HepG2 (cell line): ENCODE results near the gene CCDC61.

Source experiments
- POLR2A ChIP-seq, 2 experiments: IDR thresholded peaks; 2 replicates each; pipeline ENCODE4 v1.6.1; 2011; ENCODE audit warnings: low read depth in 2 of 2, low read length in 2 of 2, mild to moderate bottlenecking in 1 of 2, moderate library complexity in 1 of 2; ENCODE audit not compliant: insufficient read depth in 1 of 2
- RFX5 ChIP-seq: IDR thresholded peaks from 2 replicates; pipeline ENCODE4 v1.6.1; 2011; ENCODE audit warnings: low read depth, low read length, improper control_type of control experiment
- TF ChIP-seq, protein P1 (sequence below): sonication (generic); formaldehyde crosslinking; IDR thresholded peaks from 2 replicates; pipeline ENCODE4 v1.5.0; 2020; ENCODE audit warnings: mild to moderate bottlenecking, missing genetic modification reagents, moderate library complexity

DNA sequence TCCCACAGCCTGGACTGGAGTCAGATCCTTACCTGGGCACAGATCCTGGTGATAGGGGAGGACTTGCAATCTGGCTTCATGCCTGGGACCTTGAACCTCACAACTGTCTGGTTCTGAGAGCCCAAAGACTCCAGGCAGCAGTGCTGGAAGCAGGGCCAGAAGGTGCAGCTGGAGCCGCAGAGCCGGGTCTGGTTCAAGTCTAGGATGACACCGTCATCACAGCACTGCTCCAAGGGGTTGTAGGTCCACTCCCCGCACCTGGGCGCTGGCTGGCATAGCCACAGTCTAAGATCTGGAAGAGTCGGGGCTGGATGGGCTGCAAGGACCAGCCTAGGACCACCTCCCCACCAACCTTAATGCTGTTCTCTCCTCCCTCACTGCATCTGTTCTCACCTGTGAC is 44.9 kb downstream of the CCDC61 start:
- TF ChIP-seq RFX5 (no peak), POLR2A (IDR thresholded peaks at IDR 0.05; ENCODE audit: insufficient read depth in 1 of 2, low read depth in 2 of 2, low read length in 2 of 2) (no peak)
- TF ChIP-seq, protein P1, sequence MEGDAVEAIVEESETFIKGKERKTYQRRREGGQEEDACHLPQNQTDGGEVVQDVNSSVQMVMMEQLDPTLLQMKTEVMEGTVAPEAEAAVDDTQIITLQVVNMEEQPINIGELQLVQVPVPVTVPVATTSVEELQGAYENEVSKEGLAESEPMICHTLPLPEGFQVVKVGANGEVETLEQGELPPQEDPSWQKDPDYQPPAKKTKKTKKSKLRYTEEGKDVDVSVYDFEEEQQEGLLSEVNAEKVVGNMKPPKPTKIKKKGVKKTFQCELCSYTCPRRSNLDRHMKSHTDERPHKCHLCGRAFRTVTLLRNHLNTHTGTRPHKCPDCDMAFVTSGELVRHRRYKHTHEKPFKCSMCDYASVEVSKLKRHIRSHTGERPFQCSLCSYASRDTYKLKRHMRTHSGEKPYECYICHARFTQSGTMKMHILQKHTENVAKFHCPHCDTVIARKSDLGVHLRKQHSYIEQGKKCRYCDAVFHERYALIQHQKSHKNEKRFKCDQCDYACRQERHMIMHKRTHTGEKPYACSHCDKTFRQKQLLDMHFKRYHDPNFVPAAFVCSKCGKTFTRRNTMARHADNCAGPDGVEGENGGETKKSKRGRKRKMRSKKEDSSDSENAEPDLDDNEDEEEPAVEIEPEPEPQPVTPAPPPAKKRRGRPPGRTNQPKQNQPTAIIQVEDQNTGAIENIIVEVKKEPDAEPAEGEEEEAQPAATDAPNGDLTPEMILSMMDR = no peak
